GM11168 (cell line): ENCODE data around the gene RBMXL2.

ENCODE experiments used
- in situ Hi-C: fragments of 300-500 bp; cut with MboI; formaldehyde crosslinking; loops from one replicate; pipeline ENCODE4 v1.12.0; 2022; ENCODE audit warnings: low sequenced_read_pairs; ENCODE audit not compliant: unreplicated experiment

RBMXL2 gene

GRCh38 chr11:7088921-7089320 is at the start of gene RBMXL2:
Gene RBMXL2, plus strand, starts transcription at chr11:7088998. Its CDS starts 123 bp downstream, at chr11:7089121.
- in situ Hi-C loops, result no loop called here

DNA sequence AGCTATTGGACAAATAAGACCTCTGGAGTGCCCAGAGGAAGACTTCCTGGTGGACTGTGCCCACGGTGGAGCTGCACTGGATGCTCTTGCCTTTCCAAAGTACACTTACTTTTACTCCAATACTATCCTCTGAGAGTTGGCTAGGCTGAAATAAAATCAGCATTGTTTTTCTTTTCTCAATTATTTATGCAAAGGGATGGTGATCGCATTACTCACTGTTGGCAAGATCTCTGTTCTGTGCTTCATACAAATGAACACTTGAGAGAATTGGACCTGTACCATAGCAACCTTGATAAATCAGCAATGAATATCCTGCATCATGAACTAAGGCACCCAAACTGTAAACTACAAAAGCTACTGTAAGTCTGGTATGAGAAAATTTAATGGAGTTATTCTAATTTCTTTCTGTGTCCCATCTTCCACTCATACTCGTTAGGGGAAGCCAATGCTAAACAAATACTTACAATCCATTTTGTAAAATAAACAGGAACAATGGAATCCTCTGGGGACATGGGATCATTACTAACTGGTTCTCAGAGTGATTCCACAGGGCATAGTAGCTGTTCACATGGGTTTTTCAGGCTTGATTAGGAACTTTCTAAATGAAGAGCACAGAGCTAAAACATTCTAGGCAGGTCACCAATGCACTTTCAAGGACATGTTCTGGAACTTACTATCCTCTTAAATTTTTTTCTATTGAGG is 42.2 kb upstream of the RBMXL2 start:
- in situ Hi-C loops, result no loop called here

DNA sequence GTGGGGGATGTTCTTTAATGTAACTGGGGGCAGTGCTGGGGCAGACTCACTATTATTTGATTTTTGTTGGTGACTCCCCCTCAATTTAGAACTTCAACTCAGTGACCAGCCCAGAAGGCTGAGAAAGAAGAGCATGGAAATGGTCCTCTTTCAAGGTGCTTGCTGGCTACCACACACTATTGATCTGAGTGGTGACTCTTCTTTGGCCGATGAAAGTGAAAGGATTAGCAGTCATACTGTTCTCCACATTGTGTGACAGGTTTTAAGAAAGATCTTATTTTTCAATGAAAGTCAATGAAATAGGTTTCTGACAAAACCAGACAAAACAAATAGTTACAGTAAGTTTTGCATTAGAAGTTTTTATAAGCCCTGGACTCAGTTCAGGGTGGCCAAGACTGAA is 38.6 kb upstream of the RBMXL2 start:
- in situ Hi-C loops, result no loop called here

DNA sequence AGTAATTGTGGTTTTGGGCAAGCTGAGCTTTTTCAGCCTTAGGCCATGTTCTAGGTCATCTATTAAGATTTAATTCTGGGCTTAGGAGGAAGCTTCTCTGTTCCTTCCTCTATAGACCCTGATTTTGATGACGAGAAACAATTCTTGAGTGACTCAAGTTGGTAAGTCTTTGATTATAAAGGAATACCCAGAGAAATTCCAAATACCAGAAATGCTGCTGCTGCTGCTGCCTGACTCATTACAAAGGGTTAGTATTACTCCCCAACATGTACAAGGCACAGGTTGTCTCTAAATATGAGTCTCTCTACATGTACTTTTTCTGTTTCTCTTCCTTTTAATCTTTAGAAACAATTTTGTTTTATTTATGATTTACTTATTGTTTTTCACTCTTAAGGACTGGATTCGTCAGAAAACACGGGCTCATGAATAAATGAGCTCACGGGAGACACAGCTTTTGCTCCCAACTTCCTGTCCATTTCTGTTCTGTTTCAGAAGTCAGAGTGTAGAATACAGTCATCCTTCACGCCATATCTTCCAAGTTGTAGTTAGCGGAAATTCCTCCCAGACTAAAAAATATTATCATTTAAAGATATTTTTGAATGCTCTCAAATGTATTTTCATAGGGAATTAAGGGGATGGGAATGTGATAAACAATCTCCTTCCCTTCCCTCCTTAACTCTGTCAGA is 31.8 kb upstream of the RBMXL2 start:
- in situ Hi-C loops, result no loop called here

DNA sequence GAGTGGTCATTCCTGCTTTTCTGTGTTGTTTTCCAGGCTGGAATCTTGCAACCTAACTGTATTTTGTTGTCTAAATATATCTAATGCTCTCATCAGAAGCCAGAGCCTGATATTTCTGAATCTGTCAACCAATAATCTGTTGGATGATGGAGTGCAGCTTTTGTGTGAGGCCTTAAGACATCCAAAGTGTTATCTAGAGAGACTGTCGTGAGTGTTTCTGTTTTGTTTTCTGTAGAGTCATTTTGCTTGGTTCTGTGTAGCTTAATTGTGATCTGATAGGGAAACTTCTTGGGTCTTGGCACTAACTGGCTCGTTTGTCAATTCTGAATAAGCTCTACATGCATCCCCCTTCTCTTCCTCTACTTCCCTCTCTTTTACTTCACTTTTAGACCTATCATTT is 31.2 kb upstream of the RBMXL2 start:
- in situ Hi-C loops, result no loop called here

DNA sequence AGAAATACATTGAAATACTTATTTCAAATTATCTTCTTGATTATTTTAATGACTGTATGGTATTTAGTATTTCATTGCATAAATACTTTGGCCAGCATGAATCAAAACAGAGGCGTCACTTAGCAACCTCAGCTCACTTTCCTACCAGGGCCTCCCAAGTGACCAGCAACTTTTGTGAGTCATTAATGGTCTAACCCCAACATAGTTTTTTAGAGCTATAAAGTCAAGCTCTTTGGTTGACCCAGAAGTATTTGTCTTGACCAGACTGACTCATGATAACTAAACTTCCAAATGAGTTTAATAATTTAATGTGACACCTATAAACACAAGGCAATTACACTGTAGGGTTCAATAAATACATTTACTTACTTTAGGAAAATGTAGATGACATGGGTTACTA is 27.9 kb upstream of the RBMXL2 start:
- in situ Hi-C loops, result no loop called here

DNA sequence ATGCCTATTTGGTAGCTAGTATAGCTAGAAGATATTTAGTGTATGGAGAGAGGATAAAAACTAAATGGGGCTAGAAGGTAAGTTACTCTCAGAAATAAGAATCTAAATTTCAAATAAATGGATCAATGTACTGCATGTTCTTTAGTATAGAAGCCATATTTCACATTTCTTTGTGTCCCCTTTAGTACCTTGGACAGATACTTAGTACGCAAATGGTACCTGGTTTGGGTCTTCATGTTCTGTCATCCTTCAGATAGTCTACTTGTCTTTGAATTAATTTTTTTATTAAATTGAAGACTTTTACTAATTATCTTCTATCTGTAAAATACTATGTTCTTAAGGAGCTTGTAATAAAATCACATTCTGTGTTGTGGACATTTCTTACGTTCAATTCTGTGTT is 26.3 kb upstream of the RBMXL2 start:
- in situ Hi-C loops, result no loop called here

DNA sequence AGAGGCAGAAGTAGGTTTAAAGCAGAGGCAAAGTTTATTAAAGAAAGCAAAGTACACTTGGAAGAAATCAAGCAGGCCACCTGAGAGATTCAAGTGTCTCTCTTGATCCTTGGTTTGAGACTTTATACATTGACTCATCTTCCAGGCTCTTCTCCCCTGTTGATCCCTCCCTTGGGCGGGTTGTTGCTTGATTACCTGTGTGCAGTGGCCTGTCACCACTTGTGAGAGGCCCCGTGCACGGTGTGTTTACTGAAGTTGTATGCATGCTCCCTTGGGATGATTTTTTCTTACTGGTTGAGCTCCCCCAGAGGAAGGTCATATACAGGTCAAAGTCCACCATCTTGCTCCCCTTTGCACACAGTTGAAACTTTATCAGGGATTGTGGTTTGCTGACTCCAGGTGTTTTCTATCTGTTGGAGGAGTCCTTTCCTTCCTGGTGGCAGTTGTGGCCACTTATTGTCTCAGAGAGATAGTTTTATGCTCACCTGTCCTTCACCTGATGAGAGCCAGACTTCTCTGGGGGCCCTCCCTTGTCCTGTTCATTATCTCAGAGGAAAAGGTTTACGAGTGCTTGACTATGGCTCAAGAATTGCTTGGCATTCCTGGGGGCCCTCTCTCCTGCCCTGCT is 16.3 kb upstream of the RBMXL2 start:
- in situ Hi-C loops, result no loop called here

DNA sequence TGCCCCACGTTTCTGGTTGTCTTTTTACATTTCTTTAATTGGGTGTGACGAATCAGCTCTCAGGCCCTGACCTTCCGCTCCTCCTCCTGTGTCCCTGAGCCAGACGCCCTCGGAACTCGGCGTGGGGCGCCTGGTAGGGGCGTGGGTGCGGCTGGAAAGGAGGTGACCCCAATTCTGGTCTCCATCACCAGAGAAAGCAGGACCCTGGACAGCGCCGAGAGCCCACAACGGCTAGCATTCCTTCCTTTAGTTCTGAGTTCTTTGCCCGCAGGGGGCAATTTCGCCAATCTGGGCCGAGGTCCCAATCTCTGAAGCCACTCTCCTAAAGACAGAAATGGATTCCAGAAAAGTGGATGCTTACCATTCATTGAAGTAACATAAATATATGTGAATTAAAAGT is 11.7 kb upstream of the RBMXL2 start:
- in situ Hi-C loops, result no loop called here

DNA sequence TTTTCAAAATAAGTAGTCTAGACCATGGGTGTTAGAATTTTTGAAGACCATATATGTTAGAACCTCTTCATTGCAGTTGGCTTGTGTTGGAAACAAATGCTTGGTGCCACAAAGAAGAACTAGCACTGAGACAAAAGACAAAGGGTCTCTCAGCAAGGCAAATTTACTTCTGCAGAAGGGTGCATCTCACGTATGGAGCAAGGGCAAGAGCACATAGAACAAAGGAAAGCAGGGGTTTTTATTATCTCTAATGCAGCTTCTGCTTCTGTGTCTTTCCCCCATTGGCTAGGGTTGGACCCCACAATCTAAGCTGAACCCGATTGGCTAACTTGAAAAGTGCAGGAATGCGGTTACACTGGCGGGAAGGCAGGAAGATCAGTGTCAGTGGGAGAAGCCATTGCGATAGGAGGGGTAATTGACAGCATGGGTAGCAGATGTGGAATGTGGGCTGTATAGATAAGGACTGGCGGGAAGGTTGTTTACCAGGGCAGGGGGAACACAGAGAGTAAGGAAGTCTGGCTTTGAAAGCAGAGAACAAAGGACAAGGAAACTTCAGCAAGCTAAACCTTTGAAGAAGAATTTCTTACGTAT is 9.2 kb upstream of the RBMXL2 start:
- in situ Hi-C loops, result no loop called here

- in situ Hi-C loops, result no loop called here
These were observed 7.9 kb upstream of the RBMXL2 start for GRCh38 chr11:7080900-7081299.

DNA sequence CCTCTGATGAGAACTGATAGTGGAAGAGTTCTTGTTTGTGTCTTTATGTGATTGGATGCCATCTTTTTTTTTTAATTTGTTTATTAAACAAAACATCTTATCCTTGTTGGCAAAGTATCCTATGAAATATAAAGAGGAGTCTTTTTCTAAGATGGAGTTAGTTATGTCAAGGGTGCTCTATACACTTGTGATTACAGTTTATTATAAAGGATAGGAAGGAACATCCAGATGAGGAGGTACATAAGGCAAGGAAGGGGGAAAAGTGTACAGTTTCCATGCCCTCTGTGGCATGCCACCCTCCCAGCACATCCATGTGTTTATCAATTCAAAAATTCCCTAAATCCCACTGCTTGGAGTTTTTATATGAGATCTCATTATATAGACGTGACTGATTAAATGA is 7.4 kb upstream of the RBMXL2 start:
- in situ Hi-C loops, result no loop called here

DNA sequence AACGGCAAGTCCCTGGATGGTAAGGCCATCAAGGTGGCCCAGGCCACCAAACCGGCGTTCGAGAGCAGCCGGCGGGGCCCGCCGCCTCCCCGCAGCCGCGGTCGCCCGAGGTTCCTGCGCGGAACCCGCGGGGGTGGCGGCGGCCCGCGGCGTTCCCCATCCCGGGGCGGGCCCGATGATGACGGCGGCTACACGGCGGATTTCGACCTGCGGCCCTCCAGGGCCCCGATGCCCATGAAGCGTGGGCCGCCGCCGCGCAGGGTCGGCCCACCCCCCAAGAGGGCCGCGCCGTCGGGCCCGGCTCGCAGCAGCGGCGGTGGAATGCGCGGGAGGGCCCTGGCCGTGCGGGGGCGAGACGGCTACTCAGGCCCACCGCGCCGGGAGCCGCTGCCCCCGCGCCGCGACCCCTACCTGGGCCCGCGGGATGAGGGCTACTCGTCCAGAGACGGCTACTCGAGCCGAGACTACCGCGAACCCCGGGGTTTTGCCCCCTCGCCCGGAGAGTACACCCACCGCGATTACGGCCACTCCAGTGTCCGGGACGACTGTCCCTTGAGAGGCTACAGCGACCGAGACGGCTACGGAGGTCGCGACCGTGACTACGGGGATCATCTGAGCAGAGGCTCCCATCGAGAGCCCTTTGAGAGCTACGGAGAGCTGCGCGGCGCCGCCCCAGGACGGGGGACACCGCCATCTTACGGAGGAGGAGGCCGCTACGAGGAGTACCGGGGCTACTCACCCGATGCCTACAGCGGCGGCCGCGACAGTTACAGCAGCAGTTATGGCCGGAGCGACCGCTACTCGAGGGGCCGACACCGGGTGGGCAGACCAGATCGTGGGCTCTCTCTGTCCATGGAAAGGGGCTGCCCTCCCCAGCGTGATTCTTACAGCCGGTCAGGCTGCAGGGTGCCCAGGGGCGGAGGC is 792 bp downstream of the RBMXL2 start:
- in situ Hi-C loops, result no loop called here

DNA sequence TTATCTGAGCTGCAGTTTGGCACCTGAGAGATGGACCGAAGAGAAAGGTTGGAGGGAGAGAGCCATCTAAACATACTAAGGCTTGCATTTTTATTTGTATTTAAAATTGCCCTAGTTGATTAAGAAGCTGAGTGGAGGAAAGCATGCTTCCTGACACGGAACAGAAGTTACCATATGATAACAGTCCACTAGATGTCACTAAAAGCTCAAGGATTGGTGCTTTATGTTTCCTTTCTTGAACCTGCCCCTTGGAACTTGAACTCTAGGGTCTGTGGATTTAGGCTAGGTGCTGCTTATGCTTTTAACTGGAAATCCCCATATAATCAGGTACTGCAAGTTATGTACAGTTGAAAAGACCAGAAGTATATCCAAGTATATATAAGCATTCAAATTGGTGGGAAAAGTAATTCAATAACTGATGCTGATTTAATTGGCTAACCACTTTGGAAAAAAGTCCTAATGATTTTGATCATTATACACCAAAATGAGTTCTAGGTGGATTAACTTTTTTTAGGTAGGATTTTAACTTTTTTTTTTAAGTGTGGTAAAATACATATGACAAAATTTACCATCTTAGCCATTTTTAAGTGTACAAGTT is 9.5 kb downstream of the RBMXL2 start:
- in situ Hi-C loops, result no loop called here

DNA sequence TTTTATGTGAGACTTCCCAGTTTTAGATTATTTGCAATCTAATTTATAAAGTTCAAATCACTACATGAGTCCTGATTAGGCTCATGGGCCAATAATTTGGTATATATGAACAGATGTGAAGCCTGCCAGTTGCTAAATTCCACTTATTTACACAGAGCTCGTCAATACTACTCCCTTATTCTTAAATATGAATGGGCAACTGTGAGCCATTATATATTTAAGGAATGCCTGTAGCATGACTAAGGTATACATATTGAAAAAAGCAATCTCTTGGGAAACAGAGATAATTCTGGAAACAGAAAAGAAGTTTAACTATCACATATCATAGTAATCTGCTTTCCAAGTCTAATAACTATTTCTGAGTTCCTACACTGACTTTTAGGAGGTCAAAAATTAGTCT is 27.0 kb downstream of the RBMXL2 start:
- in situ Hi-C loops, result loop anchor here (25.0 kb wide), 2 partner anchors 322 to 572 kb away; no protein-coding TSS in a partner anchor

GRCh38 chr11:7116370-7116769 is 27.6 kb downstream of the RBMXL2 start:
- in situ Hi-C loops, result loop anchor here (25.0 kb wide), 2 partner anchors 321 to 571 kb away; no protein-coding TSS in a partner anchor

- in situ Hi-C loops, result no loop called here
These were observed 49.3 kb downstream of the RBMXL2 start for GRCh38 chr11:7138051-7138450.
